DND-41 (cell line): ENCODE measurements around the gene ARRB2.

ENCODE experiments used
- ATAC-seq: fragments of 200-7000 bp; cut with Tn5 transposase; 3 replicates; pipeline ENCODE4 v1.9.1; 2021; ENCODE audit warnings: low read depth; ENCODE audit not compliant: insufficient read depth
- DNase-seq: peaks from one replicate; pipeline ENCODE4 v3.0.0-alpha.2; 2020
- H2AFZ ChIP-seq: 2 replicates; pipeline ENCODE4 v1.6.0; 2012; ENCODE audit warnings: low read depth, low read length
- H3K27ac ChIP-seq: 2 replicates; pipeline ENCODE4 v1.5.1; 2012; ENCODE audit warnings: low read length, inconsistent platforms
- H3K27me3 ChIP-seq: fragments of 200-600 bp; sonication (generic); 2 replicates; pipeline ENCODE4 v1.6.0; 2012; ENCODE audit warnings: low read length, mild to moderate bottlenecking, inconsistent platforms; ENCODE audit not compliant: insufficient read depth, poor library complexity
- H3K36me3 ChIP-seq: 2 replicates; pipeline ENCODE4 v1.5.1; 2012; ENCODE audit warnings: low read length, inconsistent platforms; ENCODE audit not compliant: insufficient read depth
- H3K4me1 ChIP-seq: 2 replicates; pipeline ENCODE4 v1.5.1; 2012; ENCODE audit warnings: mild to moderate bottlenecking, low read length; ENCODE audit not compliant: insufficient read depth
- H3K4me2 ChIP-seq: 2 replicates; pipeline ENCODE4 v1.6.0; 2012; ENCODE audit warnings: mild to moderate bottlenecking, moderate library complexity, low read length, inconsistent platforms; ENCODE audit not compliant: insufficient read depth
- H3K4me3 ChIP-seq, 2 experiments: fragments of 200-600 bp in 1 of 2; shearing (Covaris generic) in 1 of 2; 2 replicates each; pipeline ENCODE4 v1.5.1; 2012 to 2016; ENCODE audit warnings: inconsistent platforms in 2 of 2, low read length in 2 of 2, mild to moderate bottlenecking in 2 of 2, low read depth in 1 of 2, moderate library complexity in 1 of 2
- H3K79me2 ChIP-seq: 2 replicates; pipeline ENCODE4 v1.6.0; 2012; ENCODE audit warnings: low read length, inconsistent platforms; ENCODE audit not compliant: insufficient read depth
- H3K9ac ChIP-seq: 2 replicates; pipeline ENCODE4 v1.6.0; 2012; ENCODE audit warnings: low read depth, mild to moderate bottlenecking, inconsistent platforms, low read length, moderate library complexity
- H3K9me3 ChIP-seq: 2 replicates; pipeline ENCODE4 v1.5.1; 2012; ENCODE audit warnings: low read length, moderate library complexity, mild to moderate bottlenecking, inconsistent platforms; ENCODE audit not compliant: insufficient read depth, severe bottlenecking
- H4K20me1 ChIP-seq: 2 replicates; pipeline ENCODE4 v1.6.0; 2012; ENCODE audit warnings: low read length; ENCODE audit not compliant: insufficient read depth
- EZH2 ChIP-seq: IDR thresholded peaks from 3 replicates; pipeline ENCODE4 v1.6.1; 2012; ENCODE audit warnings: borderline replicate concordance, low read depth, mild to moderate bottlenecking, moderate library complexity, low read length, inconsistent platforms; ENCODE audit not compliant: severe bottlenecking
- TF ChIP-seq, protein P1 (sequence below): IDR thresholded peaks from 2 replicates; pipeline ENCODE4 v1.5.1; 2012; ENCODE audit warnings: borderline replicate concordance, low read length, moderate library complexity, mild to moderate bottlenecking; ENCODE audit not compliant: poor library complexity, severe bottlenecking; ENCODE audit errors: extremely low read depth

The ARRB2 gene

DNA sequence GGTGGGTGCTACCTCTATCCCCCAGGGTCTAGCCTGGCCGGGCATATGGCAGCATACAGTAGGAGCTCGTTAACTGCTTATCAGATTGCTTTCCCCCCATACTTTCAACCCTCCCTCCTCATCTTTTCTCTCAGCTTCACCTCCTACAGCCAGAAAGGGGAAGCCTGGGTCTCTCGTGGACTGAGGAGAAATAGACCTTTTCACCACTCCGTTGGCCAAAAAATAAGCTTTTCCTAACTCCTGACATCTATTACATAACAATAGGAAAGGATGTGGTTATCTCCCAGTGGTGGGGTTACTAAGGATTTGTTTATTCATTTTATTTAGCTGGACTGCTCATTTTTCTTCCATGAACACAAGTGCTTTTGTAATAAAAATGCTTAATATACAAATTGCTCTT is 38.3 kb downstream of the ARRB2 start:
- Histone ChIP-seq H3K27ac (no peak overlapping the region), H3K9ac (no peak overlapping the region), H3K36me3 (no peaks in the 10 kb centered on the region), H3K9me3 (no peaks in the 10 kb centered on the region), H3K79me2 (no peaks in the 10 kb centered on the region), H2AFZ (no peak overlapping the region), H4K20me1 (no peaks in the 10 kb centered on the region), H3K4me1 (no peaks in the 10 kb centered on the region), H3K27me3 (peaks cover 16% of the 10 kb centered on the region), H3K4me3 (no peak overlapping the region), H3K4me2 (no peak overlapping the region)
- DNase-seq (no peak), ATAC-seq (no peak)
- no peak for TF ChIP-seq EZH2
- TF ChIP-seq, protein P1, sequence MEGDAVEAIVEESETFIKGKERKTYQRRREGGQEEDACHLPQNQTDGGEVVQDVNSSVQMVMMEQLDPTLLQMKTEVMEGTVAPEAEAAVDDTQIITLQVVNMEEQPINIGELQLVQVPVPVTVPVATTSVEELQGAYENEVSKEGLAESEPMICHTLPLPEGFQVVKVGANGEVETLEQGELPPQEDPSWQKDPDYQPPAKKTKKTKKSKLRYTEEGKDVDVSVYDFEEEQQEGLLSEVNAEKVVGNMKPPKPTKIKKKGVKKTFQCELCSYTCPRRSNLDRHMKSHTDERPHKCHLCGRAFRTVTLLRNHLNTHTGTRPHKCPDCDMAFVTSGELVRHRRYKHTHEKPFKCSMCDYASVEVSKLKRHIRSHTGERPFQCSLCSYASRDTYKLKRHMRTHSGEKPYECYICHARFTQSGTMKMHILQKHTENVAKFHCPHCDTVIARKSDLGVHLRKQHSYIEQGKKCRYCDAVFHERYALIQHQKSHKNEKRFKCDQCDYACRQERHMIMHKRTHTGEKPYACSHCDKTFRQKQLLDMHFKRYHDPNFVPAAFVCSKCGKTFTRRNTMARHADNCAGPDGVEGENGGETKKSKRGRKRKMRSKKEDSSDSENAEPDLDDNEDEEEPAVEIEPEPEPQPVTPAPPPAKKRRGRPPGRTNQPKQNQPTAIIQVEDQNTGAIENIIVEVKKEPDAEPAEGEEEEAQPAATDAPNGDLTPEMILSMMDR, result no peak

GRCh38 chr17:4750606-4751005 is 40.2 kb downstream of the ARRB2 start:
- Histone ChIP-seq H4K20me1 (no peaks in the 10 kb centered on the region), H3K9ac (no peak overlapping the region), H3K36me3 (no peaks in the 10 kb centered on the region), H3K27ac (no peak overlapping the region), H3K4me1 (no peaks in the 10 kb centered on the region), H2AFZ (no peak overlapping the region), H3K4me3 (no peak overlapping the region), H3K27me3 (peaks cover 18% of the 10 kb centered on the region), H3K4me2 (no peak overlapping the region), H3K79me2 (no peaks in the 10 kb centered on the region), H3K9me3 (no peaks in the 10 kb centered on the region)
- ATAC-seq, result no peak
- no peak for TF ChIP-seq EZH2
- TF ChIP-seq, protein P1, result no peak
- DNase-seq, result no peak

- ATAC-seq, result no peak
- Histone ChIP-seq H3K9me3 (no peaks in the 10 kb centered on the region), H3K27ac (no peak overlapping the region), H3K9ac (no peak overlapping the region), H4K20me1 (no peaks in the 10 kb centered on the region), H3K4me1 (no peaks in the 10 kb centered on the region), H2AFZ (no peak overlapping the region), H3K36me3 (no peaks in the 10 kb centered on the region), H3K27me3 (peaks cover 15% of the 10 kb centered on the region), H3K4me2 (no peak overlapping the region), H3K79me2 (no peaks in the 10 kb centered on the region), H3K4me3 (no peak overlapping the region)
- no peak for TF ChIP-seq EZH2
- TF ChIP-seq, protein P1, result no peak
- DNase-seq, result no peak
These were observed 41.5 kb downstream of the ARRB2 start for GRCh38 chr17:4751932-4752331.

DNA sequence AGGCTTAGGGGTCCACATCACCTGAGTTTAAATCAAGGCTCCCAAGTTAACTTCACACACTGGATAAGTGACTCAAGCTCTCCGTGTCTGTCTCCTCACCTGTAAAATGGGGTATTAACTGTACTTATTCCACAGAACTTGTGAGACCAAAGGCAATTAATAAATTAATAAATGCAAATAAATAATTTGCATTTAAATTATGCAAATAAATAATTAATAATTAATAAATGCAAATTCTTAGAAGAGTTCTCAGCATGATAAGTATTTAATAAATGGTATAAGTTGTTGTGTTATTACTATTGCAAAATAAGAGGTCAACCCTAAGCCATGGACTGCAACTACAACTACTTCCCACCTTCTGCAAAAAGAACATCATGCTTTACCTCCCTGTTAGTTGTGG is 43.0 kb downstream of the ARRB2 start:
- no peaks in the 10 kb centered on the region for H3K36me3 ChIP-seq
- H2AFZ ChIP-seq, result no peak overlapping the region
- no peaks in the 10 kb centered on the region for H3K9me3 ChIP-seq
- ATAC-seq, result no peak
- no peak overlapping the region for H3K27ac ChIP-seq
- H3K79me2 ChIP-seq, result no peaks in the 10 kb centered on the region
- H4K20me1 ChIP-seq, result no peaks in the 10 kb centered on the region
- H3K27me3 ChIP-seq, result peaks cover 13% of the 10 kb centered on the region
- TF ChIP-seq, protein P1, result no peak
- TF ChIP-seq EZH2, result no peak
- no peak overlapping the region for H3K4me3 ChIP-seq
- no peak for DNase-seq
- H3K9ac ChIP-seq, result no peak overlapping the region
- no peaks in the 10 kb centered on the region for H3K4me1 ChIP-seq
- no peak overlapping the region for H3K4me2 ChIP-seq
